Effector CD4-positive, alpha-beta T cell (primary cell): ENCODE measurements around the gene PZP.
"Not testable (repeated sequence)": the region's sequence is repeated elsewhere in the genome, so short reads cannot be mapped to it uniquely, and the experiment has no call there.

Experiments used
- DNase-seq: peaks from one replicate; pipeline ENCODE4 v3.0.0-alpha.2; 2020

PZP gene

GRCh38 chr12:9180810-9181209 lies 27.4 kb downstream of the PZP start:
- DNase-seq: no peak

- DNase-seq: no peak
Observed at GRCh38 chr12:9179781-9180180, 28.4 kb downstream of the PZP start.

GRCh38 chr12:9169979-9170634 lies 38.1 kb downstream of the PZP start:
- DNase-seq: no peak

GRCh38 chr12:9167345-9167744 lies 40.9 kb downstream of the PZP start:
- DNase-seq: not testable (repeated sequence)

GRCh38 chr12:9163392-9163791 lies 44.8 kb downstream of the PZP start:
- DNase-seq: no peak

GRCh38 chr12:9156119-9156518 lies 52.1 kb downstream of the PZP start:
- DNase-seq: no peak

GRCh38 chr12:9149372-9149771 lies 58.8 kb downstream of the PZP start:
- no peak for DNase-seq

GRCh38 chr12:9148926-9149325 lies 59.3 kb downstream of the PZP start:
- no peak for DNase-seq

- DNase-seq: no peak
Observed at GRCh38 chr12:9147461-9147860, 60.7 kb downstream of the PZP start.

- no peak for DNase-seq
Observed at GRCh38 chr12:9144730-9145106, 63.5 kb downstream of the PZP start.

GRCh38 chr12:9143929-9144729 lies 64.1 kb downstream of the PZP start:
- DNase-seq: no peak

- no peak for DNase-seq
Observed at GRCh38 chr12:9143137-9143536, 65.1 kb downstream of the PZP start.

- DNase-seq: not testable (repeated sequence)
Observed at GRCh38 chr12:9139588-9140290, 68.5 kb downstream of the PZP start.

- DNase-seq: no peak
Observed at GRCh38 chr12:9135903-9136310, 72.3 kb downstream of the PZP start.

- DNase-seq: no peak
Observed at GRCh38 chr12:9134981-9135628, 73.1 kb downstream of the PZP start.

- DNase-seq: no peak
Observed at GRCh38 chr12:9133216-9133916, 74.8 kb downstream of the PZP start.

- no peak for DNase-seq
Observed at GRCh38 chr12:9132008-9132535, 76.1 kb downstream of the PZP start.

- no peak for DNase-seq
Observed at GRCh38 chr12:9130244-9130643, 78.0 kb downstream of the PZP start.

- no peak for DNase-seq
Observed at GRCh38 chr12:9127936-9128663, 80.1 kb downstream of the PZP start.

GRCh38 chr12:9127484-9127883 lies 80.7 kb downstream of the PZP start:
- no peak for DNase-seq

GRCh38 chr12:9124383-9125031 lies 83.7 kb downstream of the PZP start:
- no peak for DNase-seq
